Loucy (cell line): ENCODE results near the gene ANO1.
"Not testable (repeated sequence)": the region's sequence is repeated elsewhere in the genome, so short reads cannot be mapped to it uniquely, and the experiment has no call there.

Source experiments
- H2AFZ ChIP-seq: fragments of 200-600 bp; sonication (generic); 2 replicates; pipeline ENCODE4 v1.6.0; 2016; ENCODE audit warnings: antibody characterized with exemption, mild to moderate bottlenecking, low read length, moderate library complexity
- H3F3A ChIP-seq: fragments of 200-600 bp; 2 replicates; pipeline ENCODE4 v1.6.0; 2016; ENCODE audit warnings: antibody characterized with exemption, low read depth, mild to moderate bottlenecking
- H3K27me3 ChIP-seq: fragments of 200-600 bp; sonication (generic); 2 replicates; pipeline ENCODE4 v1.6.1; 2014; ENCODE audit warnings: low read length, mild to moderate bottlenecking; ENCODE audit not compliant: insufficient read depth, poor library complexity, severe bottlenecking
- H3K36me3 ChIP-seq: fragments of 200-600 bp; sonication (generic); 2 replicates; pipeline ENCODE4 v1.6.1; 2016; ENCODE audit warnings: low read length; ENCODE audit not compliant: insufficient read depth
- H3K4me1 ChIP-seq: fragments of 200-600 bp; sonication (generic); 2 replicates; pipeline ENCODE4 v1.5.1; 2014; ENCODE audit warnings: low read length, mild to moderate bottlenecking; ENCODE audit not compliant: insufficient read depth, poor library complexity, severe bottlenecking
- H3K4me2 ChIP-seq: fragments of 200-600 bp; sonication (generic); 2 replicates; pipeline ENCODE4 v1.6.0; 2014; ENCODE audit warnings: antibody characterized with exemption, low read length, low read depth, mild to moderate bottlenecking; ENCODE audit not compliant: poor library complexity, severe bottlenecking
- H3K4me3 ChIP-seq: fragments of 200-600 bp; sonication (generic); 2 replicates; pipeline ENCODE4 v1.5.1; 2014; ENCODE audit warnings: low read length, mild to moderate bottlenecking, mixed read lengths; ENCODE audit not compliant: poor library complexity, severe bottlenecking
- H3K79me2 ChIP-seq: fragments of 200-600 bp; sonication (generic); 2 replicates; pipeline ENCODE4 v1.6.1; 2014; ENCODE audit warnings: low read length; ENCODE audit not compliant: insufficient read depth
- H3K9ac ChIP-seq: fragments of 200-600 bp; sonication (generic); 2 replicates; pipeline ENCODE4 v1.6.0; 2014; ENCODE audit warnings: mild to moderate bottlenecking, low read depth, low read length, moderate library complexity; ENCODE audit not compliant: poor library complexity, severe bottlenecking
- H3K9me2 ChIP-seq: fragments of 200-600 bp; sonication (generic); replicated peaks from 2 replicates; pipeline ENCODE4 v1.6.1; 2016; ENCODE audit warnings: low read depth, low read length, mixed read lengths
- H3K9me3 ChIP-seq: fragments of 200-600 bp; sonication (generic); 2 replicates; pipeline ENCODE4 v1.6.1; 2014; ENCODE audit warnings: mild to moderate bottlenecking, antibody characterized with exemption, low read length, low read depth; ENCODE audit not compliant: insufficient read depth
- H4K20me1 ChIP-seq: fragments of 200-600 bp; sonication (generic); 2 replicates; pipeline ENCODE4 v1.6.0; 2014; ENCODE audit warnings: antibody characterized with exemption, low read length, mild to moderate bottlenecking; ENCODE audit not compliant: insufficient read depth, poor library complexity, severe bottlenecking
- CTCF ChIP-seq: fragments of 200-600 bp; sonication (generic); conservative IDR thresholded peaks from 2 replicates; pipeline ENCODE4 v1.5.1; 2014; ENCODE audit warnings: mild to moderate bottlenecking, antibody characterized with exemption, low read length
- EZH2phosphoT487 ChIP-seq: fragments of 200-600 bp; IDR thresholded peaks from 2 replicates; pipeline ENCODE4 v1.6.1; 2018; ENCODE audit warnings: antibody characterized with exemption, mild to moderate bottlenecking, moderate library complexity, borderline replicate concordance

ANO1 gene

GRCh38 chr11:70193411-70194292 is 115.5 kb downstream of the ANO1 start:
- H3K79me2 ChIP-seq = no peaks in the 10 kb centered on the region
- no peak overlapping the region for H3K4me2 ChIP-seq
- H3K36me3 ChIP-seq = no peaks in the 10 kb centered on the region
- no peaks in the 10 kb centered on the region for H3K4me1 ChIP-seq
- H2AFZ ChIP-seq = no peak overlapping the region
- H3K27me3 ChIP-seq = no peaks in the 10 kb centered on the region
- TF ChIP-seq CTCF (no peak), EZH2phosphoT487 (no peak)
- H3K9me3 ChIP-seq = no peaks in the 10 kb centered on the region
- H3K4me3 ChIP-seq = no peak overlapping the region
- H3K9me2 ChIP-seq = no peaks in the 10 kb centered on the region
- no peaks in the 10 kb centered on the region for H4K20me1 ChIP-seq
- no peak overlapping the region for H3K9ac ChIP-seq
- H3F3A ChIP-seq = no peaks in the 10 kb centered on the region

- Histone ChIP-seq H3K4me3 (no peak overlapping the region), H3K79me2 (no peaks in the 10 kb centered on the region), H2AFZ (no peak overlapping the region), H3K4me1 (no peaks in the 10 kb centered on the region), H4K20me1 (no peaks in the 10 kb centered on the region), H3F3A (no peaks in the 10 kb centered on the region), H3K9me2 (no peaks in the 10 kb centered on the region), H3K9ac (no peak overlapping the region), H3K36me3 (no peaks in the 10 kb centered on the region), H3K9me3 (no peaks in the 10 kb centered on the region), H3K4me2 (no peak overlapping the region), H3K27me3 (no peaks in the 10 kb centered on the region)
- TF ChIP-seq CTCF = no peak
- no peak for TF ChIP-seq EZH2phosphoT487
Observed at GRCh38 chr11:70194792-70195791, 117.0 kb downstream of the ANO1 start.

GRCh38 chr11:70200212-70200844 is 122.2 kb downstream of the ANO1 start:
- H2AFZ ChIP-seq = 0 out of 2 replicates have a peak overlapping the region, but pooled peaks have one; percentile 41
- no peak overlapping the region for H3K4me3 ChIP-seq
- H4K20me1 ChIP-seq = peaks cover 21% of the 10 kb centered on the region
- no peaks in the 10 kb centered on the region for H3F3A ChIP-seq
- TF ChIP-seq EZH2phosphoT487 (no peak), CTCF (no peak)
- H3K4me1 ChIP-seq = peaks cover 22% of the 10 kb centered on the region
- peaks cover 22% of the 10 kb centered on the region for H3K79me2 ChIP-seq
- no peaks in the 10 kb centered on the region for H3K9me3 ChIP-seq
- no peaks in the 10 kb centered on the region for H3K36me3 ChIP-seq
- no peak overlapping the region for H3K4me2 ChIP-seq
- no peaks in the 10 kb centered on the region for H3K9me2 ChIP-seq
- H3K27me3 ChIP-seq = peaks cover 6% of the 10 kb centered on the region
- H3K9ac ChIP-seq = no peak overlapping the region

- not testable (repeated sequence) for H3K36me3 ChIP-seq, H3K9me3 ChIP-seq, H3K9ac ChIP-seq, H3K9me2 ChIP-seq, H3K27me3 ChIP-seq, H3K4me2 ChIP-seq, H3F3A ChIP-seq, H3K4me3 ChIP-seq, H2AFZ ChIP-seq
- peaks cover 28% of the 10 kb centered on the region for H3K4me1 ChIP-seq
- H4K20me1 ChIP-seq = peaks cover 28% of the 10 kb centered on the region
- peaks cover 29% of the 10 kb centered on the region for H3K79me2 ChIP-seq
Observed at GRCh38 chr11:70201047-70201446, 122.9 kb downstream of the ANO1 start.
